Caco-2 (cell line): Measurements from ENCODE around the gene FANCM. TPM values are rescaled to one million over a fixed set of nuclear protein-coding genes. Genes with fewer than 3 reads are reported as not detected.

Experiments
- BruUV-seq: library from RNA; stranded (reverse); fragments of 400-500 nt; replicated peaks from 2 replicates; lab custom pipeline; 2021; lab: Mats Ljungman, UMichigan
- CTCF ChIA-PET: fragments of 300-600 bp; sonication (Branson Sonifier 250); formaldehyde crosslinking; loops from one replicate; lab custom pipeline; 2022; ENCODE audit warnings: antibody characterized with exemption; lab: Charles Lee
- POLR2A ChIA-PET: fragments of 300-600 bp; sonication (Branson Sonifier 250); formaldehyde crosslinking; loops from one replicate; lab custom pipeline; 2022; ENCODE audit warnings: antibody characterized with exemption; lab: Charles Lee
- DNase-seq, 2 experiments: peaks; one replicate each; pipeline versions ENCODE4 v3.0.0 to v3.0.0-alpha.2; 2020 to 2022
- H3K27me3 ChIP-seq: replicated peaks from 2 replicates; pipeline ENCODE4 v1.6.0; 2011; ENCODE audit warnings: low read length; ENCODE audit not compliant: control insufficient read depth, insufficient read depth
- H3K36me3 ChIP-seq: 2 replicates; pipeline ENCODE4 v1.5.1; 2011; ENCODE audit warnings: low read length; ENCODE audit not compliant: control insufficient read depth, insufficient read depth
- H3K4me1 ChIP-seq: fragments of 250-450 bp; sonication (Bioruptor Pico); 2 replicates; pipeline ENCODE4 v1.5.1; 2020; ENCODE audit warnings: mild to moderate bottlenecking
- H3K4me3 ChIP-seq: 2 replicates; pipeline ENCODE4 v1.5.1; 2011; ENCODE audit warnings: low read depth, mild to moderate bottlenecking, control low read depth, low read length
- H3K9me3 ChIP-seq: fragments of 250-450 bp; sonication (Bioruptor Pico); 2 replicates; pipeline ENCODE4 v1.5.1; 2020; ENCODE audit warnings: mild to moderate bottlenecking, moderate library complexity
- H3K27ac Mint-ChIP-seq: one replicate; pipeline ENCODE4 v1.8.0; 2022; ENCODE audit warnings: mixed read lengths; ENCODE audit not compliant: unreplicated experiment
- H3K27me3 Mint-ChIP-seq: one replicate; pipeline ENCODE4 v1.8.0; 2022; ENCODE audit warnings: mixed read lengths; ENCODE audit not compliant: insufficient read depth, unreplicated experiment
- H3K36me3 Mint-ChIP-seq: one replicate; pipeline ENCODE4 v1.8.0; 2022; ENCODE audit warnings: mild to moderate bottlenecking, mixed read lengths; ENCODE audit not compliant: insufficient read depth, unreplicated experiment
- H3K4me1 Mint-ChIP-seq: one replicate; pipeline ENCODE4 v1.8.0; 2022; ENCODE audit warnings: low read depth, mixed read lengths; ENCODE audit not compliant: unreplicated experiment
- H3K4me3 Mint-ChIP-seq: one replicate; pipeline ENCODE4 v1.8.0; 2022; ENCODE audit warnings: mild to moderate bottlenecking, moderate library complexity, mixed read lengths; ENCODE audit not compliant: unreplicated experiment
- H3K9me3 Mint-ChIP-seq: one replicate; pipeline ENCODE4 v1.8.0; 2022; ENCODE audit warnings: mixed read lengths; ENCODE audit not compliant: unreplicated experiment
- CTCF ChIP-seq, 2 experiments: fragments of 200-600 bp in 1 of 2; IDR thresholded peaks; 1 replicate in 1 of 2; 2 replicates in 1 of 2; pipeline versions ENCODE4 v1.5.1 to v1.8.0; 2011 to 2022; ENCODE audit warnings: antibody characterized with exemption in 1 of 2, control low read depth in 1 of 2, inconsistent platforms in 1 of 2, low read depth in 1 of 2, low read length in 1 of 2, mild to moderate bottlenecking in 1 of 2, moderate library complexity in 1 of 2; ENCODE audit not compliant: insufficient read depth in 1 of 2, severe bottlenecking in 1 of 2, unreplicated experiment in 1 of 2
- intact Hi-C: fragments of 100-400 bp; cut with micrococcal nuclease; formaldehyde crosslinking; loops from one replicate; pipeline ENCODE4 v1.10.0; 2022; ENCODE audit not compliant: unreplicated experiment
- total RNA-seq: library from RNA; stranded (reverse); gene quantifications from 2 replicates; pipeline ENCODE4 v1.2.3, GENCODE V29; 2022

Gene FANCM
- total RNA-seq, 1 experiment from 2014 or later: 13.1 TPM

GRCh38 chr14:45222485-45223262 lies 86.9 kb downstream of the FANCM start:
- H3K27me3 ChIP-seq: no peaks in the 10 kb centered on the region
- H3K36me3 ChIP-seq: no peaks in the 10 kb centered on the region
- H3K27ac Mint-ChIP-seq: no peak overlapping the region
- CTCF ChIA-PET: no interaction called here
- no peaks in the 10 kb centered on the region for H3K27me3 Mint-ChIP-seq
- no peak for DNase-seq
- peaks cover 55% of the 10 kb centered on the region for H3K36me3 Mint-ChIP-seq
- no peaks in the 10 kb centered on the region for H3K9me3 Mint-ChIP-seq
- H3K4me1 Mint-ChIP-seq: no peaks in the 10 kb centered on the region
- no peaks in the 10 kb centered on the region for H3K9me3 ChIP-seq
- TF ChIP-seq CTCF (IDR thresholded peaks at IDR 0.05; ENCODE audit: insufficient read depth in 1 of 2, low read depth in 1 of 2, low read length in 1 of 2, severe bottlenecking in 1 of 2, unreplicated experiment in 1 of 2): no peak
- no peak overlapping the region for H3K4me3 ChIP-seq
- no peak overlapping the region for H3K4me3 Mint-ChIP-seq
- POLR2A ChIA-PET: no interaction called here
- intact Hi-C loops: no loop called here
- no TSS peak for BruUV-seq
- no peaks in the 10 kb centered on the region for H3K4me1 ChIP-seq

- Histone ChIP-seq H3K9me3 (no peaks in the 10 kb centered on the region), H3K27me3 (no peaks in the 10 kb centered on the region), H3K4me3 (no peak overlapping the region), H3K36me3 (no peaks in the 10 kb centered on the region), H3K4me1 (no peaks in the 10 kb centered on the region)
- ChIA-PET POLR2A (no interaction called here), CTCF (no interaction called here)
- no peaks in the 10 kb centered on the region for H3K27me3 Mint-ChIP-seq
- no peak for TF ChIP-seq CTCF (IDR thresholded peaks at IDR 0.05; ENCODE audit: insufficient read depth in 1 of 2, low read depth in 1 of 2, low read length in 1 of 2, severe bottlenecking in 1 of 2, unreplicated experiment in 1 of 2)
- H3K9me3 Mint-ChIP-seq: no peaks in the 10 kb centered on the region
- peaks cover 68% of the 10 kb centered on the region for H3K36me3 Mint-ChIP-seq
- intact Hi-C loops: no loop called here
- BruUV-seq: no TSS peak
- no peak for DNase-seq
- no peaks in the 10 kb centered on the region for H3K4me1 Mint-ChIP-seq
- H3K27ac Mint-ChIP-seq: no peak overlapping the region
- H3K4me3 Mint-ChIP-seq: no peak overlapping the region
Measured at GRCh38 chr14:45227566-45227965, 91.8 kb downstream of the FANCM start.

- TF ChIP-seq CTCF (IDR thresholded peaks at IDR 0.05; ENCODE audit: insufficient read depth in 1 of 2, low read depth in 1 of 2, low read length in 1 of 2, severe bottlenecking in 1 of 2, unreplicated experiment in 1 of 2): no peak
- Histone ChIP-seq H3K27me3 (no peaks in the 10 kb centered on the region), H3K36me3 (no peaks in the 10 kb centered on the region), H3K4me1 (no peaks in the 10 kb centered on the region), H3K4me3 (no peak overlapping the region), H3K9me3 (no peaks in the 10 kb centered on the region)
- Mint-ChIP-seq H3K27me3 (no peaks in the 10 kb centered on the region), H3K36me3 (peaks cover 23% of the 10 kb centered on the region), H3K9me3 (no peaks in the 10 kb centered on the region), H3K4me3 (no peak overlapping the region), H3K4me1 (peaks cover 7% of the 10 kb centered on the region), H3K27ac (no peak overlapping the region)
- intact Hi-C loops: no loop called here
- no peak for DNase-seq
- no TSS peak for BruUV-seq
- CTCF ChIA-PET: no interaction called here
- POLR2A ChIA-PET: no interaction called here
Measured at GRCh38 chr14:45238988-45239387, 103.3 kb downstream of the FANCM start.
